Neural progenitor cell (in vitro differentiated cells): ENCODE data around the gene RNF8.

Experiments used
- CTCF ChIP-seq: fragments of 200-600 bp; sonication (generic); IDR thresholded peaks from 2 replicates; pipeline ENCODE4 v1.5.1; 2017; ENCODE audit warnings: antibody characterized with exemption, mild to moderate bottlenecking
- EZH2 ChIP-seq: fragments of 200-600 bp; sonication (generic); IDR thresholded peaks from 2 replicates; pipeline ENCODE4 v1.6.1; 2017; ENCODE audit warnings: antibody characterized with exemption, mild to moderate bottlenecking, moderate library complexity
- EZH2phosphoT487 ChIP-seq: fragments of 200-600 bp; sonication (generic); IDR thresholded peaks from 2 replicates; pipeline ENCODE4 v1.6.1; 2017; ENCODE audit warnings: antibody characterized with exemption

DNA sequence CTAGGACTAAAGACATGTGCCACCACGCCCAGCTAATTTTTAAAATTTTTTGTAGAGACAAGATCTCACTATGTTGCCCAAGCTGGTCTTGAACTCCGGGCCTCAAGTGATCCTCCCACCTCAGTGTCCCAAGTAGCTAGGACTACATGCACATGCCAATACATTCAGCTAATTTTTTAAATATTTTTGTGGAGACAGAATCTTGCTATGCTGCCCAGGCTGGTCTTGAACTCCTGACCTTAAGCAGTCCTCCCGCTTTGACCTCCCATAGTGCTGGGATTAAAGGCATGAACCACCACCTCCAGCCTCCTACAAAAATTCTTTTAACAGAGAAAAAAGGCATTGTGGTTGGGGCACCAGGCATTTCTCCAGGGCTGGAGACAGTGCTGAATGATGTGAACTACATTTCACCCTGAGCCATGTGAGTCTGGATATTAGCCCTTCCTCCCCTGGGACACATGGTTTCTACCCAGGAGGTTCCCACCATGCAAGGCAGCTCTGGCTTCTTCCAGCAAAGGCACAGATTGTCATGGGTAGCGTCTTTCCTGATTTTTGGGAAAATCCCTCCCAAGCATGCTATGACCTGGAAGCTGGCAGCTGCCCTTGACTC is 42.9 kb downstream of the RNF8 start:
- TF ChIP-seq CTCF: no peak
- no peak for TF ChIP-seq EZH2
- TF ChIP-seq EZH2phosphoT487: no peak
